ENCODE data around the gene PLA2G4F.

PLA2G4F gene

GRCh38 chr15:42165106-42165505, 8.7 kb upstream of the PLA2G4F start:
- DNase-seq (ENCODE audit: low read depth): peak; percentile 15
- no peak for TF ChIP-seq CTCF (IDR thresholded peaks at IDR 0.05; ENCODE audit: low read length, missing control alignments)
- H3K4me3 ChIP-seq (replicated peaks; ENCODE audit: low read depth, low read length): no peak overlapping the region

GRCh38 chr15:42163947-42164550, 7.6 kb upstream of the PLA2G4F start:
- DNase-seq (ENCODE audit: low read depth): no peak
- no peak for TF ChIP-seq CTCF (IDR thresholded peaks at IDR 0.05; ENCODE audit: low read length, missing control alignments)
- H3K4me3 ChIP-seq (replicated peaks; ENCODE audit: low read depth, low read length): no peak overlapping the region

GRCh38 chr15:42163291-42163690, 6.9 kb upstream of the PLA2G4F start:
- no peak for TF ChIP-seq CTCF (IDR thresholded peaks at IDR 0.05; ENCODE audit: low read length, missing control alignments)
- no peak overlapping the region for H3K4me3 ChIP-seq (replicated peaks; ENCODE audit: low read depth, low read length)
- no peak for DNase-seq (ENCODE audit: low read depth)

GRCh38 chr15:42160136-42160535, 3.7 kb upstream of the PLA2G4F start:
- H3K4me3 ChIP-seq (replicated peaks; ENCODE audit: low read depth, low read length): no peak overlapping the region
- no peak for TF ChIP-seq CTCF (IDR thresholded peaks at IDR 0.05; ENCODE audit: low read length, missing control alignments)
- no peak for DNase-seq (ENCODE audit: low read depth)

- no peak for DNase-seq (ENCODE audit: low read depth)
- TF ChIP-seq CTCF (IDR thresholded peaks at IDR 0.05; ENCODE audit: low read length, missing control alignments): no peak
- H3K4me3 ChIP-seq (replicated peaks; ENCODE audit: low read depth, low read length): no peak overlapping the region
Observed at GRCh38 chr15:42159381-42160015, 3.1 kb upstream of the PLA2G4F start.

GRCh38 chr15:42158941-42159340, 2.5 kb upstream of the PLA2G4F start:
- DNase-seq (ENCODE audit: low read depth): no peak
- no peak overlapping the region for H3K4me3 ChIP-seq (replicated peaks; ENCODE audit: low read depth, low read length)

More at GRCh38 chr15:42158941-42159340, 2.5 kb upstream of the PLA2G4F start:
- no peak for TF ChIP-seq CTCF (IDR thresholded peaks at IDR 0.05; ENCODE audit: low read length, missing control alignments)
